Type B pancreatic cell (in vitro differentiated cells): ENCODE measurements around the gene SLC2A10. TPM values are rescaled to one million over a fixed set of nuclear protein-coding genes. Genes with fewer than 3 reads are reported as not detected.
A peak's percentile ranks its signal among the peaks of the same experiment; 100 is the strongest.

Source experiments
- DNase-seq: peaks from one replicate; pipeline ENCODE4 v3.0.0; 2021; ENCODE audit warnings: mixed read lengths; ENCODE audit not compliant: unreplicated experiment; ENCODE audit errors: extremely low spot score
- H3K27ac Mint-ChIP-seq: 2 replicates; pipeline ENCODE4 v1.8.0; 2021; ENCODE audit warnings: mild to moderate bottlenecking, mixed read lengths
- H3K27me3 Mint-ChIP-seq: 2 replicates; pipeline ENCODE4 v1.8.0; 2021; ENCODE audit warnings: mixed read lengths
- H3K36me3 Mint-ChIP-seq: 2 replicates; pipeline ENCODE4 v1.8.0; 2021; ENCODE audit warnings: mixed read lengths
- H3K4me1 Mint-ChIP-seq: one replicate; pipeline ENCODE4 v1.8.0; 2021; ENCODE audit warnings: mixed read lengths; ENCODE audit not compliant: unreplicated experiment
- H3K4me3 Mint-ChIP-seq: 2 replicates; pipeline ENCODE4 v1.8.0; 2021; ENCODE audit warnings: mild to moderate bottlenecking, mixed read lengths
- H3K9me3 Mint-ChIP-seq: 2 replicates; pipeline ENCODE4 v1.8.0; 2021; ENCODE audit warnings: mixed read lengths
- CTCF ChIP-seq: fragments of 200-600 bp; sonication (generic); conservative IDR thresholded peaks from 2 replicates; pipeline ENCODE4 v1.5.0; 2021; ENCODE audit warnings: antibody characterized with exemption, mild to moderate bottlenecking
- total RNA-seq: library from RNA; stranded (reverse); gene quantifications from 2 replicates; pipeline ENCODE4 v1.2.1, GENCODE V29; 2021; ENCODE audit warnings: low replicate concordance

SLC2A10 gene
- total RNA-seq, 1 donor from 2014 or later = 15.8 TPM

- H3K4me3 Mint-ChIP-seq = no peak overlapping the region
- H3K27ac Mint-ChIP-seq = no peak overlapping the region
- TF ChIP-seq CTCF = no peak
- H3K36me3 Mint-ChIP-seq = peaks cover 12% of the 10 kb centered on the region
- H3K27me3 Mint-ChIP-seq = no peaks in the 10 kb centered on the region
- DNase-seq = no peak
- H3K9me3 Mint-ChIP-seq = peaks cover 5% of the 10 kb centered on the region
- no peaks in the 10 kb centered on the region for H3K4me1 Mint-ChIP-seq
Measured at GRCh38 chr20:46725186-46726165, 16.0 kb downstream of the SLC2A10 start.

- no peak overlapping the region for H3K27ac Mint-ChIP-seq
- H3K9me3 Mint-ChIP-seq = no peaks in the 10 kb centered on the region
- H3K36me3 Mint-ChIP-seq = peaks cover 14% of the 10 kb centered on the region
- no peaks in the 10 kb centered on the region for H3K4me1 Mint-ChIP-seq
- TF ChIP-seq CTCF = no peak
- no peaks in the 10 kb centered on the region for H3K27me3 Mint-ChIP-seq
- no peak overlapping the region for H3K4me3 Mint-ChIP-seq
- no peak for DNase-seq
Measured at GRCh38 chr20:46731770-46732169, 22.3 kb downstream of the SLC2A10 start.

- Mint-ChIP-seq H3K27me3 (peaks cover 5% of the 10 kb centered on the region), H3K36me3 (peaks cover 8% of the 10 kb centered on the region), H3K4me1 (peaks cover 5% of the 10 kb centered on the region), H3K4me3 (no peak overlapping the region), H3K27ac (no peak overlapping the region), H3K9me3 (peaks cover 11% of the 10 kb centered on the region)
- no peak for DNase-seq
- no peak for TF ChIP-seq CTCF
Measured at GRCh38 chr20:46735436-46735835, 26.0 kb downstream of the SLC2A10 start.

GRCh38 chr20:46739431-46740213 lies 30.2 kb downstream of the SLC2A10 start:
- no peak for DNase-seq
- peak overlapping the region; percentile 93 for H3K27ac Mint-ChIP-seq
- H3K4me1 Mint-ChIP-seq = peaks cover 5% of the 10 kb centered on the region
- peaks cover 12% of the 10 kb centered on the region for H3K9me3 Mint-ChIP-seq
- peaks cover 5% of the 10 kb centered on the region for H3K27me3 Mint-ChIP-seq
- no peak for TF ChIP-seq CTCF
- no peaks in the 10 kb centered on the region for H3K36me3 Mint-ChIP-seq
- H3K4me3 Mint-ChIP-seq = peak overlapping the region; percentile 49

GRCh38 chr20:46740214-46740609 lies 30.8 kb downstream of the SLC2A10 start:
- H3K4me1 Mint-ChIP-seq = peaks cover 5% of the 10 kb centered on the region

More at GRCh38 chr20:46740214-46740609, 30.8 kb downstream of the SLC2A10 start:
- Mint-ChIP-seq H3K27ac (peak overlapping the region; percentile 93), H3K27me3 (peaks cover 5% of the 10 kb centered on the region), H3K4me3 (peak overlapping the region; percentile 49), H3K9me3 (peaks cover 12% of the 10 kb centered on the region), H3K36me3 (no peaks in the 10 kb centered on the region)
- DNase-seq = no peak
- no peak for TF ChIP-seq CTCF
